ENCODE results near the gene THAP8.

DNA sequence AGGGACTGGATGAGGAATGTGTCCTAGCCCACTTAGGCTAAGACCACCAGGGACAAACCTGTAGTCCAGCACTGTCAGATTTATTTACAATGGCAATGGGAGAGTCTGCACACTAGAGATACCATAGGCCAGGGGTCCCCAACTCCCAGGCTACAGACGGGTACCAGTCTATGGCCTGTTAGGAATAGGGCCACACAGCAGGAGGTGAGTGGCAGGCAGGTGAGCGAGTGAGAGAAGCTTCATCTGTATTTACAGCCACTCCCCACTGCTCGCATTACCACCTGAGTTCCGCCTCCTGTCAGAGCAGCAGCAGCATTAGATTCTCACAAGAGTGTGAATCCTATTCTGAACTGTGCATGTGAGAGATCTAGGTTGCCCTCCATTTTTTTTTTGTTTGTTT, 2.4 kb downstream of the THAP8 start:
- TF ChIP-seq, protein P1, sequence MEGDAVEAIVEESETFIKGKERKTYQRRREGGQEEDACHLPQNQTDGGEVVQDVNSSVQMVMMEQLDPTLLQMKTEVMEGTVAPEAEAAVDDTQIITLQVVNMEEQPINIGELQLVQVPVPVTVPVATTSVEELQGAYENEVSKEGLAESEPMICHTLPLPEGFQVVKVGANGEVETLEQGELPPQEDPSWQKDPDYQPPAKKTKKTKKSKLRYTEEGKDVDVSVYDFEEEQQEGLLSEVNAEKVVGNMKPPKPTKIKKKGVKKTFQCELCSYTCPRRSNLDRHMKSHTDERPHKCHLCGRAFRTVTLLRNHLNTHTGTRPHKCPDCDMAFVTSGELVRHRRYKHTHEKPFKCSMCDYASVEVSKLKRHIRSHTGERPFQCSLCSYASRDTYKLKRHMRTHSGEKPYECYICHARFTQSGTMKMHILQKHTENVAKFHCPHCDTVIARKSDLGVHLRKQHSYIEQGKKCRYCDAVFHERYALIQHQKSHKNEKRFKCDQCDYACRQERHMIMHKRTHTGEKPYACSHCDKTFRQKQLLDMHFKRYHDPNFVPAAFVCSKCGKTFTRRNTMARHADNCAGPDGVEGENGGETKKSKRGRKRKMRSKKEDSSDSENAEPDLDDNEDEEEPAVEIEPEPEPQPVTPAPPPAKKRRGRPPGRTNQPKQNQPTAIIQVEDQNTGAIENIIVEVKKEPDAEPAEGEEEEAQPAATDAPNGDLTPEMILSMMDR (optimal IDR thresholded peaks at IDR 0.05 in 1 of 3, IDR thresholded peaks at IDR 0.05 in 1 of 3, conservative IDR thresholded peaks at IDR 0.05 in 1 of 3; ENCODE audit: extremely low read depth in 1 of 3, insufficient read depth in 2 of 3, low read length in 3 of 3) = no peak
- no peak for TF ChIP-seq EZH2 (IDR thresholded peaks at IDR 0.05; ENCODE audit: low read length)

Data from keratinocyte (primary cell).